HepG2 (cell line): Measurements from ENCODE around the gene CNOT8. TPM values are rescaled to one million over a fixed set of nuclear protein-coding genes. Genes with fewer than 3 reads are reported as not detected.

Experiments
- ARNTL ChIP-seq: sonication (generic); formaldehyde crosslinking; IDR thresholded peaks from 2 replicates; pipeline ENCODE4 v1.4.0; 2020; ENCODE audit warnings: mild to moderate bottlenecking, missing genetic modification reagents
- ATF3 ChIP-seq: sonication (generic); formaldehyde crosslinking; IDR thresholded peaks from 2 replicates; pipeline ENCODE4 v1.4.0; 2020; ENCODE audit warnings: missing genetic modification reagents
- ATM ChIP-seq: fragments of 450-650 bp; IDR thresholded peaks from 2 replicates; pipeline ENCODE4 v1.7.1; 2017; ENCODE audit warnings: mild to moderate bottlenecking, borderline replicate concordance
- BCL3 ChIP-seq: sonication (generic); formaldehyde crosslinking; IDR thresholded peaks from 2 replicates; pipeline ENCODE4 v1.5.1; 2020; ENCODE audit warnings: mild to moderate bottlenecking, missing genetic modification reagents, moderate library complexity
- GLMP ChIP-seq: sonication (generic); formaldehyde crosslinking; IDR thresholded peaks from 2 replicates; pipeline ENCODE4 v1.9.0; 2021; ENCODE audit warnings: missing genetic modification reagents, mild to moderate bottlenecking, borderline replicate concordance
- HDAC6 ChIP-seq: fragments of 200-600 bp; sonication (generic); IDR thresholded peaks from 2 replicates; pipeline ENCODE4 v1.7.0; 2017; ENCODE audit warnings: mild to moderate bottlenecking, antibody characterized with exemption, low read length, low read depth
- IRF9 ChIP-seq: sonication (generic); formaldehyde crosslinking; IDR thresholded peaks from 2 replicates; pipeline ENCODE4 v1.8.0; 2022; ENCODE audit warnings: missing genetic modification reagents, mild to moderate bottlenecking, borderline replicate concordance
- MLLT10 ChIP-seq: sonication (generic); formaldehyde crosslinking; IDR thresholded peaks from 2 replicates; pipeline ENCODE4 v1.4.0; 2020; ENCODE audit warnings: missing genetic modification reagents
- MTF1 ChIP-seq: sonication (generic); formaldehyde crosslinking; IDR thresholded peaks from 2 replicates; pipeline ENCODE4 v1.5.0; 2020; ENCODE audit warnings: missing genetic modification reagents
- NCOR1 ChIP-seq: fragments of 200-600 bp; sonication (generic); IDR thresholded peaks from 2 replicates; pipeline ENCODE4 v1.7.0; 2017; ENCODE audit warnings: antibody characterized with exemption, low read length, borderline replicate concordance
- PBX3 ChIP-seq: sonication (generic); formaldehyde crosslinking; IDR thresholded peaks from 2 replicates; pipeline ENCODE4 v1.8.1; 2023; ENCODE audit warnings: missing genetic modification reagents, inconsistent platforms, borderline replicate concordance
- PREB ChIP-seq: sonication (generic); formaldehyde crosslinking; IDR thresholded peaks from 2 replicates; pipeline ENCODE4 v1.4.0; 2020; ENCODE audit warnings: missing genetic modification reagents
- PRPF4 ChIP-seq: fragments of 200-400 bp; formaldehyde crosslinking; IDR thresholded peaks from 2 replicates; pipeline ENCODE4 v1.6.1; 2016; ENCODE audit warnings: low read length, low read depth; ENCODE audit not compliant: poor library complexity, severe bottlenecking
- TERF1 ChIP-seq: sonication (generic); formaldehyde crosslinking; IDR thresholded peaks from 2 replicates; pipeline ENCODE4 v1.8.0; 2022; ENCODE audit warnings: mild to moderate bottlenecking, missing genetic modification reagents, moderate library complexity
- ZMAT5 ChIP-seq: sonication (generic); formaldehyde crosslinking; IDR thresholded peaks from 2 replicates; pipeline ENCODE4 v1.5.0; 2020; ENCODE audit warnings: mild to moderate bottlenecking, low read depth, missing genetic modification reagents, borderline replicate concordance
- ZNF256 ChIP-seq: sonication (generic); formaldehyde crosslinking; conservative IDR thresholded peaks from 2 replicates; pipeline ENCODE4 v1.4.0; 2020; ENCODE audit warnings: missing genetic modification reagents
- ZNF446 ChIP-seq: sonication (generic); formaldehyde crosslinking; IDR thresholded peaks from 2 replicates; pipeline ENCODE4 v1.5.0; 2020; ENCODE audit warnings: mild to moderate bottlenecking, missing genetic modification reagents
- ZNF614 ChIP-seq: IDR thresholded peaks from 2 replicates; pipeline ENCODE4 v1.6.1; 2018; ENCODE audit warnings: missing biosample characterization, missing genetic modification reagents, inconsistent platforms, borderline replicate concordance
- ZNF703 ChIP-seq: sonication (generic); formaldehyde crosslinking; IDR thresholded peaks from 2 replicates; pipeline ENCODE4 v1.5.1; 2020; ENCODE audit warnings: missing genetic modification reagents, mild to moderate bottlenecking, moderate library complexity, borderline replicate concordance
- ZNF768 ChIP-seq: sonication (generic); formaldehyde crosslinking; IDR thresholded peaks from 2 replicates; pipeline ENCODE4 v1.4.0; 2020; ENCODE audit warnings: missing genetic modification reagents
- polyA plus RNA-seq, 8 experiments: library from polyadenylated mRNA; depleted of rRNA in 3 of 8; stranded (reverse) in 7 of 8; unstranded in 1 of 8; fragments of >200 nt; fragmentation: Illumina TruSeq in 4 of 8; extraction: Trizol in 4 of 8; gene quantifications; 2 replicates each; pipeline versions ENCODE4 v1.2.1 to v1.2.3, GENCODE V29; 2011 to 2016; ENCODE audit warnings: low read depth in 4 of 8, missing spikeins in 1 of 8, mixed read lengths in 1 of 8; ENCODE audit not compliant: insufficient read depth in 1 of 8
- total RNA-seq, 5 experiments: library from RNA; depleted of rRNA; stranded (reverse); fragments of >200 nt; fragmentation: Illumina TruSeq; extraction: Trizol; gene quantifications; 2 replicates each; pipeline ENCODE4 v1.2.3, GENCODE V29; 2016; ENCODE audit warnings: low read depth in 1 of 5

CNOT8 gene
- total and polyA plus RNA-seq, 2 of the 13 experiments (the other 11 are each of a cell fraction or from before 2014, with no cell fraction given): 37.1 to 74.9 TPM

- TF ChIP-seq GLMP (CRISPR knock-in tag) (no peak), ZNF446 (CRISPR knock-in tag) (no peak), ZMAT5 (no peak), PRPF4 (no peak), PBX3 (CRISPR knock-in tag) (no peak), ZNF614 (CRISPR knock-in tag) (no peak), IRF9 (CRISPR knock-in tag) (no peak), BCL3 (CRISPR knock-in tag) (no peak), TERF1 (CRISPR knock-in tag) (no peak), ZNF703 (CRISPR knock-in tag) (no peak), ATF3 (no peak), HDAC6 (no peak), ZNF768 (CRISPR knock-in tag) (no peak), ATM (no peak), NCOR1 (no peak), PREB (no peak), MTF1 (CRISPR knock-in tag) (no peak), MLLT10 (CRISPR knock-in tag) (no peak), ARNTL (0 out of 2 replicates have a peak, but pooled peaks have one; percentile 10), ZNF256 (no peak)
Observed at GRCh38 chr5:154850255-154851062, 8.0 kb upstream of the CNOT8 start, which contains the start of gene FAXDC2 (continued).
